ENCODE measurements around the gene CDC14B. TPM values are rescaled to one million over a fixed set of nuclear protein-coding genes. Genes with fewer than 3 reads are reported as not detected.

CDC14B gene
- total RNA-seq, 4 donors from 2014 or later = 19.8 to 28.8 (median 23.6) TPM

DNA sequence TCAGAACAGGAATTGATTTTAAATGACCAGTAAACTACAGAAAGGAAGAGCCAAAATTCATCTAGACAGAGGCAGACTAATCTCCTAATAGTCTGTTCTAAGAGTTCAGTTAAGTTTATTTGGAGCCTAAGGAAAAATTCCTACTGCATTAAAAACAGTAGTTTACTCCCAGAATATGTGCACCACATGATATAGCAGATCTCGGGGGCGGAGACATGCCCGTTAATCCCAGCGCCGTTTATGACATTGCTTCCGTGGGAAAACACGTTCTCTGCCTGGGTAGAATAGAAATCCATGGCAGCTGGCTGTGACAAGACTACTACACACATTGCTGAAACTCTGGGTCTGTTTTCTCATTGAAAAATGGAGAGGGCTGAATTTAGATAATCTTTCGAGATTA is 158.3 kb downstream of the CDC14B start:
- Histone ChIP-seq H3K4me3 (no peak overlapping the region), H3K4me1 (peaks cover 0 to 9% (median 0%) of the 10 kb centered on the region in 3 donors), H3K27me3 (no peaks in the 10 kb centered on the region), H3K9me3 (no peaks in the 10 kb centered on the region), H3K27ac (no peak overlapping the region), H3K36me3 (peaks cover 0 to 59% of the 10 kb centered on the region in 2 donors)
- TF ChIP-seq POLR2AphosphoS5 (IDR thresholded peaks at IDR 0.05) (no peak), POLR2A (IDR thresholded peaks at IDR 0.05) (no peak), EP300 (IDR thresholded peaks at IDR 0.05) (no peak)
- TF ChIP-seq, protein P1, sequence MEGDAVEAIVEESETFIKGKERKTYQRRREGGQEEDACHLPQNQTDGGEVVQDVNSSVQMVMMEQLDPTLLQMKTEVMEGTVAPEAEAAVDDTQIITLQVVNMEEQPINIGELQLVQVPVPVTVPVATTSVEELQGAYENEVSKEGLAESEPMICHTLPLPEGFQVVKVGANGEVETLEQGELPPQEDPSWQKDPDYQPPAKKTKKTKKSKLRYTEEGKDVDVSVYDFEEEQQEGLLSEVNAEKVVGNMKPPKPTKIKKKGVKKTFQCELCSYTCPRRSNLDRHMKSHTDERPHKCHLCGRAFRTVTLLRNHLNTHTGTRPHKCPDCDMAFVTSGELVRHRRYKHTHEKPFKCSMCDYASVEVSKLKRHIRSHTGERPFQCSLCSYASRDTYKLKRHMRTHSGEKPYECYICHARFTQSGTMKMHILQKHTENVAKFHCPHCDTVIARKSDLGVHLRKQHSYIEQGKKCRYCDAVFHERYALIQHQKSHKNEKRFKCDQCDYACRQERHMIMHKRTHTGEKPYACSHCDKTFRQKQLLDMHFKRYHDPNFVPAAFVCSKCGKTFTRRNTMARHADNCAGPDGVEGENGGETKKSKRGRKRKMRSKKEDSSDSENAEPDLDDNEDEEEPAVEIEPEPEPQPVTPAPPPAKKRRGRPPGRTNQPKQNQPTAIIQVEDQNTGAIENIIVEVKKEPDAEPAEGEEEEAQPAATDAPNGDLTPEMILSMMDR (IDR thresholded peaks at IDR 0.05) = no peak
- 85 to 96% methylated on average over 8 of the region's 8 CpGs for WGBS, 2 donors (ENCODE audit: low coverage in 1 of 2)
- ATAC-seq = no peak

DNA sequence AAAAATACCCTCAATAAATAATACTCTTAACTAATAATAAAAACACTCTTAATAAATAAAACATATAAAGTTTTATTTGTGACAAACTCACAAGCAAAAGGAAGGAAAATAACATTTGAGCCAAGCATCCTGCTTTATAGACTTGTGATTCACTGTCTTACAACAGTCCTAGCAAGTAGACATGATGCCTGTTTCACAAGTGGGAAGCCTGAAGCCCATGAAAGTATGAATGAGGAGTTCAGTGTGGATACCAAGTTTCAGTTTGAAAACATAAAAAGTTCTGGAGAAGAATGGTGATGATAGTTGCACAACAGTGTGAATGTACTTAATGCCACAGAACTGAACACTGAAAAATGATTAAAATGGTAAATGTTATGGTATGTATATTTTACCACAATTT is 158.8 kb downstream of the CDC14B start:
- H3K36me3 ChIP-seq = peaks cover 0 to 55% of the 10 kb centered on the region in 2 donors
- no peaks in the 10 kb centered on the region for H3K9me3 ChIP-seq
- peaks cover 0 to 9% (median 0%) of the 10 kb centered on the region in 3 donors for H3K4me1 ChIP-seq
- ATAC-seq = peak; percentile 55
- no peaks in the 10 kb centered on the region for H3K27me3 ChIP-seq
- H3K27ac ChIP-seq = no peak overlapping the region
- no peak overlapping the region for H3K4me3 ChIP-seq
- TF ChIP-seq POLR2AphosphoS5 (IDR thresholded peaks at IDR 0.05) (no peak), POLR2A (IDR thresholded peaks at IDR 0.05) (no peak), EP300 (IDR thresholded peaks at IDR 0.05) (no peak)
- TF ChIP-seq, protein P1 (IDR thresholded peaks at IDR 0.05) = no peak

DNA sequence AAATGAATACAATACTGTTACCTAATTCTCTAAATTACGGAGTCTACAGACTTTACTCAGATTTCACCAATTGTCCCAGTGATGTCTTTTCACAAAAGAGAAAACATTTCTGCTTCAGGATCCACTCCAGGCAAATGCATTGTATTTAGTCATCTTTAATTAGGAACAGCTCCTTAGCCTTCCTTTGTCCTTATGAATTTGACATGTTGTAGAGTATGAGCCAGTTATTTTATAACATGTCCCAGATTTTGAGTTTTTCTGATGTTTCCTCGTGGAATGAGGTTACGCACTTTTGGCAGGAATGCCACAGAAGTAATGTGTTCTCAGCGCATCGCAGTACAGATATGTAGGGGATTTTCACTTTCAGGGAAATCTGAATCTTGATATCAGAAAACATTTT is 159.2 kb downstream of the CDC14B start:
- Histone ChIP-seq H3K4me3 (no peak overlapping the region), H3K27me3 (no peaks in the 10 kb centered on the region), H3K36me3 (peaks cover 0 to 51% of the 10 kb centered on the region in 2 donors), H3K4me1 (peaks cover 0 to 9% (median 0%) of the 10 kb centered on the region in 3 donors), H3K27ac (no peak overlapping the region), H3K9me3 (no peaks in the 10 kb centered on the region)
- no peak for TF ChIP-seq POLR2A (IDR thresholded peaks at IDR 0.05)
- TF ChIP-seq, protein P1 (IDR thresholded peaks at IDR 0.05) = no peak
- TF ChIP-seq POLR2AphosphoS5 (IDR thresholded peaks at IDR 0.05) = no peak
- no peak for TF ChIP-seq EP300 (IDR thresholded peaks at IDR 0.05)
- WGBS, 2 donors (ENCODE audit: low coverage in 1 of 2) = 63 to 67% methylated on average over 5 of the region's 5 CpGs
- ATAC-seq = peak; percentile 46

DNA sequence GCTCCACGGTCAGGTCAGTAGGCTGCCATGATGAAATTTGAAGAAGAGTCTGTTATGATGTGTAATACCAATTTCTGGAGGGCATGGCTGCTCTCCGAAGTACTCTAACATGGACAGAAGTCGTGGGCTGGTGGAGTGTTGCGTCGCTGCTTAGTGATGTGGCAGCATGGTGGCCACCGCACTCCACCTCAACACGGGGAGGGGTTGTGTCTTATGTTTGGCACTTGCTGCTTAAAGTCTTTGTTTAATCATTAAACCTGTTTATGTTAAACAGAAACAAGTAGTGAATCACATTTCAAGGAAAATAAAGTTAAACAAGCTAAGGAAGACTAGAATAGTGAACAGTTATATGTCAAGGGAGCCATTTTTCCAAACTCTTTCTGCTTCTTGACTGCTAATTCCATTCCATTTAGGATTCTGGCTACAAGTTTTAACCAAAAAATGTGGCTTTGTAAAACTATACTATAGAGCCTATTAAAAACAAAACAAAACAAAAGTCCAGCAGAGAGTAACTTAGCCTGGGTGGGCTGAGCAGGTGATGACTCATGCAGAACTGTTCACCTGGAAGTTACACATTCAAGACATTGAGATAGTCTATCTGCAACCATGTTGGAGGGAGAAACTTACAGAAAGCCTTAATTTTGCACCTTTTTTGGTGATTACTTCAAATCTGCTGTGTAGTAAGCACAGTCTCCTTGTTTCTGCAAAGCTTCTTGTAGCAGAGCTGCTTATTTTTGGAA is 160.2 kb downstream of the CDC14B start:
- Histone ChIP-seq H3K9me3 (no peaks in the 10 kb centered on the region), H3K4me1 (peaks cover 0 to 9% (median 0%) of the 10 kb centered on the region in 3 donors), H3K27me3 (no peaks in the 10 kb centered on the region), H3K36me3 (peaks cover 0 to 47% of the 10 kb centered on the region in 2 donors), H3K4me3 (no peak overlapping the region), H3K27ac (no peak overlapping the region)
- TF ChIP-seq POLR2AphosphoS5 (IDR thresholded peaks at IDR 0.05) = no peak
- TF ChIP-seq, protein P1 (IDR thresholded peaks at IDR 0.05) = no peak
- no peak for TF ChIP-seq EP300 (IDR thresholded peaks at IDR 0.05)
- no peak for TF ChIP-seq POLR2A (IDR thresholded peaks at IDR 0.05)
- 85 to 88% methylated on average over 5 to 6 of the region's 7 CpGs for WGBS, 2 donors (ENCODE audit: low coverage in 1 of 2)
- ATAC-seq = no peak

DNA sequence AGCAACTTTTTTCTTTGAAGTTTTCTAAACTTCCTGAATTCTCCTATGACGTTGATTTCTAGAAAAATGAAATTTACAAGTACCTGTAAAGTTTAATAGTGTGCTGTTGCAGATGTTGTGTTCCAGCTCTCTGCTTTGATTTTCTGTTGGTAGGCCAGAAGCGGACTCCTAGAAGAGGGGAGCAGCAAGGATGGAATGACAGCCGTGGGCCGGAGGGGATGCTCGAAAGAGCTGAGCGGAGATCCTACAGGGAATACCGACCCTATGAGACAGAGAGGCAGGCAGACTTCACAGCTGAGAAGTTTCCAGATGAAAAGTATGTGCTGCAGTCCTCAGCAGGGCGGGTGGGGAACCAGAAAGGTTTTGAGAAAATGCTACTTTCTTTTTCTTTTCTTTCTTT is 161.4 kb downstream of the CDC14B start:
- no peak for ATAC-seq
- H3K4me3 ChIP-seq = no peak overlapping the region
- 79 to 83% methylated on average over 3 to 7 of the region's 8 CpGs for WGBS, 2 donors (ENCODE audit: low coverage in 1 of 2)
- H3K27ac ChIP-seq = no peak overlapping the region
- peaks cover 0 to 41% of the 10 kb centered on the region in 2 donors for H3K36me3 ChIP-seq
- no peaks in the 10 kb centered on the region for H3K9me3 ChIP-seq
- H3K4me1 ChIP-seq = peaks cover 0 to 19% (median 3%) of the 10 kb centered on the region in 3 donors
- no peaks in the 10 kb centered on the region for H3K27me3 ChIP-seq
- TF ChIP-seq EP300 (IDR thresholded peaks at IDR 0.05) (no peak), POLR2AphosphoS5 (IDR thresholded peaks at IDR 0.05) (no peak), POLR2A (IDR thresholded peaks at IDR 0.05) (no peak)
- TF ChIP-seq, protein P1 (IDR thresholded peaks at IDR 0.05) = no peak

All from gastroesophageal sphincter (tissue), 4 donors.